ENCODE measurements around the gene OSBPL6. TPM values are rescaled to one million over a fixed set of nuclear protein-coding genes. Genes with fewer than 3 reads are reported as not detected.

The OSBPL6 gene
- total RNA-seq, 4 donors from 2014 or later, result 1.8 to 6.1 (median 3.4) TPM

GRCh38 chr2:178242552-178242883 is 48.2 kb downstream of the OSBPL6 start:
- TF ChIP-seq CTCF (IDR thresholded peaks at IDR 0.05), result no peak
- no peak for TF ChIP-seq POLR2A (IDR thresholded peaks at IDR 0.05)
- no peak overlapping the region for H3K27ac ChIP-seq
- no peak for DNase-seq
- H3K27me3 ChIP-seq, result no peaks in the 10 kb centered on the region
- peaks cover 0 to 22% (median 0%) of the 10 kb centered on the region in 3 donors for H3K4me1 ChIP-seq
- H3K9me3 ChIP-seq, result no peaks in the 10 kb centered on the region
- no peaks in the 10 kb centered on the region for H3K36me3 ChIP-seq
- no peak overlapping the region for H3K4me3 ChIP-seq
- 45 to 55% methylated on average over 2 of the region's 2 CpGs for WGBS, 2 donors
- intact Hi-C loops (cut with DNase I), result no loop called here

DNA sequence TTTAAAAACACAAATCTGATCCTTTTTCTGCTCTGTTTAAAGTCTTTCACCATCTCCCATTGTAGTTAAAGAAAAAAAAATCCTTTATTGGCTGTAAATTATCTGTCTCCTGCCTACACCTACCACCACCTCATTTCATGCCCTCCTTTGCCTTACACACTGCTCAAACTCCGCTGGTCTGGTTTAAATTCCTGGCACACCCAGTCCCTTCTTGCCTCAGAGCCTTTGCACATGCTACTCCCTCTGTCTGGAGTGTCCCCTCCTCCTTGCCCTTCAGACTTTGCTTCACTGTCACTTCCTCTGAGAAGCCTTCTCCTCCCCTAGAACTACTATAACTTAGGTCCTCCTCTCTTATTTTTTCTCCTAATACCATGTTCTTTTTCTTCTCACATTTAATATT is 49.6 kb downstream of the OSBPL6 start:
- no peaks in the 10 kb centered on the region for H3K27me3 ChIP-seq
- WGBS, 2 donors, result 69 to 79% methylated on average over 1 of the region's 1 CpG
- H3K4me3 ChIP-seq, result no peak overlapping the region
- intact Hi-C loops (cut with DNase I), result no loop called here
- DNase-seq, result no peak
- no peaks in the 10 kb centered on the region for H3K36me3 ChIP-seq
- no peak overlapping the region for H3K27ac ChIP-seq
- TF ChIP-seq POLR2A (IDR thresholded peaks at IDR 0.05), result no peak
- H3K4me1 ChIP-seq, result peaks cover 0 to 22% (median 0%) of the 10 kb centered on the region in 3 donors
- no peaks in the 10 kb centered on the region for H3K9me3 ChIP-seq

GRCh38 chr2:178244777-178245176 is 50.5 kb downstream of the OSBPL6 start:
- intact Hi-C loops (cut with DNase I), result no loop called here
- WGBS, 2 donors, result 82 to 83% methylated on average over 7 of the region's 7 CpGs
- DNase-seq, result no peak

DNA sequence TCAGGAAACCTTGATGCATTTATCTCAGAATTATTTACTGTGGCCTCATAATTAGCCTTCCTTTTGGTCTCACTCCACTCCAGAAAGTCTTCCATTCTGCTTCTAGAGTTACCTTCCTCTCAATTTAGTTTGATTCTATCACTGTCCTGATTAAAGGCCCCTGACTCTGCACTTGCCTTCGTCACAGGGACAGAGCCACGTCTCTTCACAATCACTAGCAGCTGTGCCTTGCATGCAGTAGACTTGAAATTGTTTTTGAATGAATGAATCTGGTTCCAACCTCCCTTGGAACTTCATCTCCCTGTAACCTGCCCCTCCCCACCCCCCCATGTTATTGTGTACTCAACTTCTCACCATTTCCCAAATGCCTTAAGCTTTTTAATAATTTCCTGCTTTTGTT is 52.4 kb downstream of the OSBPL6 start:
- Histone ChIP-seq H3K4me3 (no peak overlapping the region), H3K27me3 (no peaks in the 10 kb centered on the region), H3K36me3 (no peaks in the 10 kb centered on the region), H3K27ac (no peak overlapping the region), H3K9me3 (no peaks in the 10 kb centered on the region), H3K4me1 (peaks cover 0 to 19% (median 0%) of the 10 kb centered on the region in 3 donors)
- DNase-seq, result no peak
- 89 to 92% methylated on average over 2 of the region's 2 CpGs for WGBS, 2 donors
- intact Hi-C loops (cut with DNase I), result no loop called here
- no peak for TF ChIP-seq POLR2A (IDR thresholded peaks at IDR 0.05)
- TF ChIP-seq CTCF (IDR thresholded peaks at IDR 0.05), result no peak

More at GRCh38 chr2:178244777-178245176, 50.5 kb downstream of the OSBPL6 start:
- Histone ChIP-seq H3K27ac (no peak overlapping the region), H3K36me3 (no peaks in the 10 kb centered on the region), H3K27me3 (no peaks in the 10 kb centered on the region), H3K4me3 (no peak overlapping the region), H3K4me1 (peaks cover 0 to 22% (median 0%) of the 10 kb centered on the region in 3 donors), H3K9me3 (no peaks in the 10 kb centered on the region)
- TF ChIP-seq POLR2A (IDR thresholded peaks at IDR 0.05), result no peak
- TF ChIP-seq CTCF (IDR thresholded peaks at IDR 0.05), result no peak

DNA sequence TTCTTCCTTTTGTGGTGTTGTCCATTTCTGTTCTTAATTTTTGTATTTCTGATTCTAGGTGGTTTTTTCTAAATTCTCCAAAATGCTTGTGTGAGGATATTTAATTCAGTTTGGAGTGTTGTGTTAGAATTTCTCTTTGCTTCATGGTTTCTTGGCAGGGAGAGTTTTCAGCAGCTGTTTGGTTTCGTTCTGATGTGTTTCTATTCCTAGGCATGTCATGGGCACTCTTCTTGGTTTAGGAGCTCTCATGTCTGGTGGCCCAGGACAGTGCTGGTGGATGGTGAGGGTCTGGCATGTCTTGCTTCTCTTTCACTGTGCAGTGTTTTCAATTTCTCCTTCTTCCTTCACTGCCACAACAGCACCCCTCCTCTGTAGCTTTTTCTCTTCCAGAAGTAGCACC is 52.9 kb downstream of the OSBPL6 start:
- intact Hi-C loops (cut with DNase I), result no loop called here
- DNase-seq, result no peak
- no peak overlapping the region for H3K4me3 ChIP-seq
- no peak overlapping the region for H3K27ac ChIP-seq
- no peaks in the 10 kb centered on the region for H3K36me3 ChIP-seq
- peaks cover 0 to 13% (median 0%) of the 10 kb centered on the region in 3 donors for H3K4me1 ChIP-seq
- no peaks in the 10 kb centered on the region for H3K27me3 ChIP-seq
- H3K9me3 ChIP-seq, result no peaks in the 10 kb centered on the region
- no peak for TF ChIP-seq CTCF (IDR thresholded peaks at IDR 0.05)
- TF ChIP-seq POLR2A (IDR thresholded peaks at IDR 0.05), result no peak
- WGBS, 2 donors, result 62 to 64% methylated on average over 1 of the region's 1 CpG

DNA sequence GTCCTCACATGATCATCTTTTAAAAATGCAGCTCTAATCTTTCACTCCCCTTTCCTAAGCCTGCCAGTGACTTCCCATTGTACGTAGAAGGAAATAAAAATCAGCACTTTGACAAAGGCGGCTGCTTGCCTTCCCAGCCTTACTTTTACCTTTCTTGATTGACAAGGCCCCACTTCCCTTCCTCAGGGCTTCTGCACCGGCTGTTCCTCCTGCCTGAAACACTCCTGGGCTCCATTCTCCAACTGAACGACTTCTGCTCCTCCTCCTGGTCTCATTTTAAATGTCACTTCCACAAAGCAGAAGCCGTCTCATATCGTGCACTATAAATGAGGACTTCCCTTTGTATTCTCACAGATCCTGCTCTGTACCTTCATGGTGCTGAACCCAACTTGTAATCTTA is 56.1 kb downstream of the OSBPL6 start:
- Histone ChIP-seq H3K36me3 (no peaks in the 10 kb centered on the region), H3K4me3 (no peak overlapping the region), H3K9me3 (no peaks in the 10 kb centered on the region), H3K27ac (no peak overlapping the region), H3K4me1 (no peaks in the 10 kb centered on the region), H3K27me3 (no peaks in the 10 kb centered on the region)
- WGBS, 2 donors, result 62% methylated on average over 6 of the region's 6 CpGs
- TF ChIP-seq POLR2A (IDR thresholded peaks at IDR 0.05) (no peak), CTCF (IDR thresholded peaks at IDR 0.05) (no peak)
- intact Hi-C loops (cut with DNase I), result no loop called here
- no peak for DNase-seq

All from esophagus squamous epithelium (tissue), 5 donors.